ACHN (cell line): ENCODE results near the gene SLC7A11.

Source experiments
- DNase-seq: peaks from one replicate; pipeline ENCODE4 v3.0.0-alpha.2; 2015
- in situ Hi-C: cut with HindIII; loops from 2 replicates; pipeline ENCODE4 v1.10.0; 2017; ENCODE audit warnings: low sequenced_read_pairs, low pct_ligation_motif_present, low pct_unique_long_range_greater_than_20kb

The SLC7A11 gene

GRCh38 chr4:138242076-138242833 is at the start of gene SLC7A11:
Gene SLC7A11 (minus strand): TSS chr4:138242349. CDS start chr4:138242069, 280 bp downstream.
- peak; percentile 98 for DNase-seq
- in situ Hi-C loops = no loop called here

DNA sequence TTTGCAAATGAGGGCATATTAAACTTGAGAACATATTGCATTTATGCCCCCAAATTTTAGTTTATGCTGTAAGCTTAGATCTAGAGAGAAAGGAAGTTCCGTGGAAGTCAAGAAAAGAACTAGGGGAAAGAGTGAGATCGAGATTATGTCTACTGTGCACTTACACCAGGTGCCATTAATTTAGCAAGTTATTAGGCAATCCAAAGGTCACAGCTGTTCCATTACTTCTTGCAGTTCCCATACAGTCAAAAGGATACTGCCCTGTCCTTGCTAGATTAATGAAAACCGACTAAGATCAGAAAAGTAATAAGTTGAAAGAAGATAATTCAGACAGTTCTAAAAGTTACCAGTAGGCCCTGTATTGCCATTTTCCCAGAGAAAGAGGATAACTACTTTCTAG is 49.3 kb upstream of the SLC7A11 start:
- in situ Hi-C loops = no loop called here
- no peak for DNase-seq

DNA sequence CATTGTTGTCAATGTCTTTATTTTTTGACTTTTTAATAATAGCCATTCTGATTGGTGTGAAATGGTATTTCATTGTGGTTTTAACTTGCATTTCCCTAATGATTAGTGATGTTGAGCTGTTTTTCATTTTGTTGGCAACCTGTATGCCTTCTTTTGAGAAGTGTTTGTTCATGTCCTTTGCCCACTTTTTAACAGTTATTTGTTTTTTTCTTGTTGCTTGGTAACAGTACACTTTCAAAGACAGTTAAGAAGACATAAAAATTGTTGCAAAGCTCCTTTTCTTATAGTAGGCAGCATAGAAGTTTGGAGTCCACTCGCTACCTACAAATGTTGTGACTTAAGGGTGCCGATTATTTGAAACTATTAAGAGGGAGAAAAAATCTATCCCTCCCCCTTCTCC is 48.7 kb upstream of the SLC7A11 start:
- DNase-seq = no peak
- in situ Hi-C loops = no loop called here

DNA sequence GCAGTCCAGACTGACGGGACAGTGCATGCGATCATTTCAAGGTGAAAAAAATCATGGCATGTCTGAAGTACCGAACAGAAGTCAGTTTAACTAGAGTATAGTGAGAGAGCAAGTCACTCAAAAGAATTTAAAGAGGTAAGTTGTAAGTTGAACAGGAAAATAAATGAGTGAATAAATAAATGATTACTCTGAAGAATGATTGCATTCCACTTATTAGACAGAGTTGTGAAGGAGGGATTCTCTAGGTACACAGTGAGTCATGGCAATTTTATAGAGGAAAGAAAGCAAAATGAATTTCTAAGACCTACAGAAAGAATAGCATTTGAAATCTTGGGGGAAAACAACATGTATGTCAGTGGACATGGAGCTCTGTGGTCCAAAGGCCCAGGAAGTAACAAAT is 37.1 kb upstream of the SLC7A11 start:
- in situ Hi-C loops = no loop called here
- no peak for DNase-seq

DNA sequence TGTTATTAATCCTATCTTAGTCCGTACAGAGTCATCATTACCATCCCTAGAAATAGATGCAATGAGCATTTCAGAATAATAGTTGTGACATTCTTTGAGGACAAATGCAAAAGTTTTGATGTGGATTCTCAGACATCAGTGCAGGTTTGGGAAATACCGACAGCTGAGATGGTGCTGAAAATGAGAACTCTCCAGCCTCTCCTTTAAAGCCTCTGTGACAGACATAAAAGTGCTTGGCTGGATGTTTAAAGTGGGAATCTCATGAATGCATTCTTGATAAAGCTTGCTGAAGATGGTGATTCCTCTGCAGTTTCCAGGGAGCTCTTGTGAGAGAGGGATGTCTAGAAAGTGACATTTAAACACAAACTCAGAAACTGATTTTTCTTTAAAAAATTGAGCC is 35.0 kb upstream of the SLC7A11 start:
- DNase-seq = no peak
- in situ Hi-C loops = no loop called here

DNA sequence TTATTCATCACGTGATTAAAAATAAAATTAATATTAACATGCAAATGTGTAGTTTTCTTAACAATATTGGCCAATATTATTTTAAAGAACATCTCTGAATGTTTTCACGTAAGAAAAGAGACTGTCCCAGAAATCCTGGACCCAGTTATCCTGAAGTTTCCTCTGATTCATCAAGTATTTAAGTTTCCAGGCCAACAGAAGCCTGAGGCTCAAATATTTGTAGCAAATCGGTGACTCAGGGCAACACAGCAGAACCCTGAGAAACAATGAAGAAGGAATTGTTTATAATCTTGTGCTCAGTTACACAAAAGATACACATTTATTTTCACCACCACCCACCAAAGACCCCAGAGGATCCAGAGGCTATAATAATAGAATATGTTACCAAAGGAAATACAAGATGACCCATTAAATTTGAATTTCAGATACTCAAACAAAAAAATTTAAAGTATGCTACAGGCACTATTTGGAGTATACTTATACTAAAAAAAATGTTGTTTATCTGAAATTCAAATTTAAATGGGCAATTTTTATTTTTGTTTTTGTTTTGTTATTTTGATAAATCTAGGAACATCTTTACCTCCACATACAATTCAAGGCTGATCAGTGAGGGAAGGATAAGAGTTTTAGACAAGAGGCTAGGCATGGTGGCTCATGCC is 33.9 kb upstream of the SLC7A11 start:
- DNase-seq = peak; percentile 26
- in situ Hi-C loops = no loop called here

DNA sequence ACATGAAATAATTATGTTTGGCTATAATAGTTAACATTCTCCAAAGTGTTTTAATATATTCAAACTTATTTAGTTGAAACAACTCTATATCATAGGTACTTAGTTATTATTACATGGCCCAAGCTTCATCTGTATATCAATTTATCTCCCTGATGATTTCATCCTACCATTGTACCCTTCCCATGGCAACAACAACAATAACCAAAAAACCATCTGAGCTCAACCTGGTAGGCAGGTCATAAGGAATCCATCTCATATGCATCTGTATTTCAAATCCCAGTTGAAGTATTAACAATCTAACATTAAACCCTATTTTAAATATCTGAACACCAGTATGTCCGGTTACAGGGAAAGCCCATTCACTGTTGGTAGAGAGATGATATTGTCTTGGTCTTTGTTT is 33.1 kb upstream of the SLC7A11 start:
- in situ Hi-C loops = no loop called here
- no peak for DNase-seq

DNA sequence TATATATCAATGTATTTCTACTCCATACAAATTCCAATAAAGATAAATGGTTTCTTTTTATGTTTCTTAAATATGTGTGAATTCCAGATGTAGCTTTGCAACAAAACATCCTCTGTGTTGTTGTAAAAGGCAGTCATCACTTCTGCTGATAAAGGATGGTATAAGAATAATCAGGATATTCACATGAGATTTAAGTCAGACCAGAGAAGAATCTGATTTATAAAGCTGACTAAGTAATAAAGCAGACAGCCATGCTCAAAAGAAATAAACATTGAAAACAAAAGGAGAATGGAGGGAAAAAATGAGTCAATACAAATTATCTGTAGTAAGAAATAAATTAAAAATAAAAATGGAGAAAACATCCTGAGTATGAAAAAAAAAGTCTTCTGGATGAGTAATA is 27.0 kb upstream of the SLC7A11 start:
- in situ Hi-C loops = no loop called here
- no peak for DNase-seq

- in situ Hi-C loops = no loop called here
- DNase-seq = no peak
These were observed 25.7 kb upstream of the SLC7A11 start for GRCh38 chr4:138267835-138268234.

- in situ Hi-C loops = no loop called here
- DNase-seq = no peak
These were observed 24.8 kb upstream of the SLC7A11 start for GRCh38 chr4:138266948-138267347.

DNA sequence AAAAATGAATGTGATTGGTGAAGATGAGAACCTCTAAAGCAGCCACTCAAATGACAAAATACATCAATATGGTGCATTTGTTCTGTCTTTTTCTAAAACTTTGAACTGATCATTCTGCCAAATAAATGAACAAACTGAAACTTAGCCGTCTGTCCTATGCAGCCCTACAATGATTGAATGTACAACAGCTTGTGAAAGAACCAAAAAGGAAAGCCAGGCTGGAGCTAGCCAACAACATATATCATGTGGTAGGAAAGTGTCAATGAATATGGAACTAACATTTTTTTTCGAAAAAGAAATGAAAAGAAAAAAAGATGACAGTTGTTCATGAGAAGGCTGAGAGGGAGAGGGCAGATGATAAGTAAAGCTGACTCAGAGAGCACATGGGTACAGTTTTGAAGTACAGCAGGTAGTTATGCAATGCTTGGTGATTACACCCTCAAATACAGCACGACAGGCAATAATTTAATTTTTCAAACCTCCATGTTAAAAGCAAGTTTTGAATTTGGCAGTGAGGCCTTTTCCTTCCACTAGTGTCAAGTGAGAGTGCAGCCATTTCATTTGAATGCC is 21.2 kb upstream of the SLC7A11 start:
- in situ Hi-C loops = no loop called here
- DNase-seq = no peak

- DNase-seq = no peak
- in situ Hi-C loops = no loop called here
These were observed 20.3 kb upstream of the SLC7A11 start for GRCh38 chr4:138262469-138262868.

DNA sequence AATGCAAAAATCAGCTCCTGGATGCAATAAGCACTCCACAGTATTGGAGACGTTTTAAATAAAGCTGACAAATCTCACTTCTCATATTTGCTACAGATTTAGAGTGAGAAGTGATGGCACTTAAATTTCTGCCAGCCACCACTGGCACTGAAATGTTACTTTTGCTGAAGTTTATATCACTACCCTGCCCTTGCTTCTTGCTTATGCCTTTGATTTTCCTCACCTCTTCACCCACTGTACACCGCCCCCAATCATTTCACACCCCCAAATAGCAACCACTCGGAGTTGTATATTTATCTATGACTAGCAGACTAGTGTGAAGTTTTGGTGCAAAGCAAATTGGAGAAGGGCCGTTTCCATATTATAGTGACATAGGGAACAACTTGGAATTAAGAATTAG is 19.9 kb upstream of the SLC7A11 start:
- no peak for DNase-seq
- in situ Hi-C loops = no loop called here

- in situ Hi-C loops = no loop called here
- no peak for DNase-seq
These were observed 17.7 kb upstream of the SLC7A11 start for GRCh38 chr4:138259824-138260223.

DNA sequence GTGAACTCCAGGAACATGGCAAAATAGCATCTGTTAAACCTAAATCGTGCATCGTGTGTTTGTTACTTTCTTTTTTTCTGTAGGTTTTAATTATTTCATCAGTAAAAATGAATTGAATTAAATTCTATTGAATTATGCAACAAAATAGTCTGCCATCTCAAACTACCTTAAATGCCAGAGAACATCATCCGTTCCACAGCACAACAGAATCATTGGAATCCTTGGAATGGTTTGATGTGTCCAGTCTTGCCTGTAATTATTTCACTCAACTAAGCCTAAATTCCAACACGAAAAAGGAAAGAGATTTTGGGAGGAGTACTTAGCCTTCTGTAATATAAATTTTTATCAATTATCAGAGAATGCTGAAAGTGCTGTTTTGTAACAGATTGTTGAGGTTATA is 17.1 kb upstream of the SLC7A11 start:
- in situ Hi-C loops = no loop called here
- DNase-seq = no peak

- no peak for DNase-seq
- in situ Hi-C loops = no loop called here
These were observed 14.5 kb upstream of the SLC7A11 start for GRCh38 chr4:138256608-138257007.

GRCh38 chr4:138255917-138256597 is 13.9 kb upstream of the SLC7A11 start:
- no peak for DNase-seq
- in situ Hi-C loops = no loop called here

GRCh38 chr4:138252551-138252950 is 10.4 kb upstream of the SLC7A11 start:
- in situ Hi-C loops = no loop called here
- no peak for DNase-seq

DNA sequence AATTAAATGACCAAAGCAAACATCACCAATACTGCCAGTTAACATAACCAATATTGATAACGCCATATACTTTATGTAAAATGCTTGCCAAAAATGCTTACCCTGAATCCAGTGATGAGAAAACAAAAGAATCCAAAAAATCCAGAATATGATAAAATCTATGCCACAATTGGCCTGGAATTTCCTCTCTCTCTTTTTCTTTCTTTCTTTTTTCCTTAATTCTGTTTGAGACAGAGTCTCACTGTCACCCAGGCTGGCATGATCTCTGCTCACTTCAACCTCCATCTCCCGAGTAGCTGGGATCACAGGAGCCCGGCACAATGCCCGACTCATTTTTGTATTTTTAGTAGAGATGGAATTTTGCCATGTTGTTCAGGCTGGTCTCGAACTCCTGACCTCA is 9.8 kb upstream of the SLC7A11 start:
- DNase-seq = no peak
- in situ Hi-C loops = no loop called here
